ENCODE results near the gene OSBPL8.

Gene OSBPL8

DNA sequence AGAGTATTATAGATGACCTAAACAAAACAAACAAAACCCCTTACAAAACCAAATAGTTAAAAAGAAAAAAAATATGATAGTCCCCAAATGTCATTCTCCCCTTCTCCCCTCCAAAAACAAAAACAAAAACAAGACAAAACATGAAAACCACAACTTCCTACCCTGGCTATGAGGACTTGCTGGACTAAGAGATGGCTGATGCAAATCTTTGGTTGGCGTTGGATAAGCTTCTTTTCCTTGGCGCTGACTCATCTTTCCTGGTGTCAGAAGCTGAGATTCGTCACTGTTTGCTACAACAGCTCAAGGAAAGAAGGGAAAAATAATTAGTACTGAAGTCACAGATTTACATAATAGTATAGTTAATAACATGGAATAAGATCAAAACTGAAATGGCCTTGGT lies 108.9 kb downstream of the OSBPL8 start:
- Histone ChIP-seq H3K27me3 (ENCODE audit: low read length) (no peaks in the 10 kb centered on the region), H3K27ac (ENCODE audit: low read depth, low read length) (no peak overlapping the region), H3F3A (ENCODE audit: insufficient read depth) (peaks cover 3% of the 10 kb centered on the region; the same call in 1 of the 2 replicates), H3K79me2 (ENCODE audit: insufficient read depth, low read length) (no peaks in the 10 kb centered on the region), H3K4me3 (ENCODE audit: insufficient read depth, low read length, poor library complexity, severe bottlenecking) (no peak overlapping the region), H3K9ac (ENCODE audit: low read length) (no peak overlapping the region), H2AFZ (ENCODE audit: low read depth, low read length, severe bottlenecking) (no peak overlapping the region), H3K9me3 (ENCODE audit: insufficient read depth, low read length) (no peaks in the 10 kb centered on the region), H4K20me1 (ENCODE audit: low read depth, low read length) (no peaks in the 10 kb centered on the region), H3K4me2 (ENCODE audit: low read depth, low read length, poor library complexity, severe bottlenecking) (no peak overlapping the region), H3K36me3 (ENCODE audit: low read length) (no peaks in the 10 kb centered on the region), H3K9me2 (replicated peaks; ENCODE audit: insufficient read depth, low read length) (no peaks in the 10 kb centered on the region)
- no peak for TF ChIP-seq EZH2phosphoT487 (conservative IDR thresholded peaks at IDR 0.05; ENCODE audit: low read length)
- TF ChIP-seq, protein P1, sequence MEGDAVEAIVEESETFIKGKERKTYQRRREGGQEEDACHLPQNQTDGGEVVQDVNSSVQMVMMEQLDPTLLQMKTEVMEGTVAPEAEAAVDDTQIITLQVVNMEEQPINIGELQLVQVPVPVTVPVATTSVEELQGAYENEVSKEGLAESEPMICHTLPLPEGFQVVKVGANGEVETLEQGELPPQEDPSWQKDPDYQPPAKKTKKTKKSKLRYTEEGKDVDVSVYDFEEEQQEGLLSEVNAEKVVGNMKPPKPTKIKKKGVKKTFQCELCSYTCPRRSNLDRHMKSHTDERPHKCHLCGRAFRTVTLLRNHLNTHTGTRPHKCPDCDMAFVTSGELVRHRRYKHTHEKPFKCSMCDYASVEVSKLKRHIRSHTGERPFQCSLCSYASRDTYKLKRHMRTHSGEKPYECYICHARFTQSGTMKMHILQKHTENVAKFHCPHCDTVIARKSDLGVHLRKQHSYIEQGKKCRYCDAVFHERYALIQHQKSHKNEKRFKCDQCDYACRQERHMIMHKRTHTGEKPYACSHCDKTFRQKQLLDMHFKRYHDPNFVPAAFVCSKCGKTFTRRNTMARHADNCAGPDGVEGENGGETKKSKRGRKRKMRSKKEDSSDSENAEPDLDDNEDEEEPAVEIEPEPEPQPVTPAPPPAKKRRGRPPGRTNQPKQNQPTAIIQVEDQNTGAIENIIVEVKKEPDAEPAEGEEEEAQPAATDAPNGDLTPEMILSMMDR (IDR thresholded peaks at IDR 0.05; ENCODE audit: insufficient read depth, low read length, poor library complexity, severe bottlenecking): no peak

DNA sequence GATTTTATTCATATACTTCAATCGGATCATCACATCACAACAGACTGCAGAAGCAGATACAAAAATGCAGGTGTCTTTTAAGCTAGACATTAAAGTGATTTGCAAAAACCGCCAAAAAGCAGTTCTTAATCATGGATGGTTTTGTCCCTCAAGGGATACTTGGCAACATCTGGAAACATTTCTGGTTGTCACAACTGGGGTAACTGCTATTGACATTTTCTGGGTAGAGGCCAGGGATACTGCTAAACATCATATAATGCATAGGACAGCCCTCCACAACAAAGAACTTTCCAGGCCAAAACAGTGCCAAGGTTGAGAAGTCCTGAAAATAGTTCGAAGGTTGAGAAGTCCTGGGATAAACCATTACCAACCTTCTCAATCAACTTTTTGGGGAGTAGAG lies 109.6 kb downstream of the OSBPL8 start:
- no peaks in the 10 kb centered on the region for H3K79me2 ChIP-seq (ENCODE audit: insufficient read depth, low read length)
- TF ChIP-seq, protein P1 (IDR thresholded peaks at IDR 0.05; ENCODE audit: insufficient read depth, low read length, poor library complexity, severe bottlenecking): no peak
- no peak for TF ChIP-seq EZH2phosphoT487 (conservative IDR thresholded peaks at IDR 0.05; ENCODE audit: low read length)
- no peaks in the 10 kb centered on the region for H3K36me3 ChIP-seq (ENCODE audit: low read length)
- H3K27me3 ChIP-seq (ENCODE audit: low read length): no peaks in the 10 kb centered on the region
- no peak overlapping the region for H3K4me2 ChIP-seq (ENCODE audit: low read depth, low read length, poor library complexity, severe bottlenecking)
- H3K9ac ChIP-seq (ENCODE audit: low read length): no peak overlapping the region
- no peaks in the 10 kb centered on the region for H3K9me3 ChIP-seq (ENCODE audit: insufficient read depth, low read length)
- no peaks in the 10 kb centered on the region for H4K20me1 ChIP-seq (ENCODE audit: low read depth, low read length)
- H2AFZ ChIP-seq (ENCODE audit: low read depth, low read length, severe bottlenecking): no peak overlapping the region
- H3K27ac ChIP-seq (ENCODE audit: low read depth, low read length): no peak overlapping the region
- H3K9me2 ChIP-seq (replicated peaks; ENCODE audit: insufficient read depth, low read length): no peaks in the 10 kb centered on the region
- H3K4me3 ChIP-seq (ENCODE audit: insufficient read depth, low read length, poor library complexity, severe bottlenecking): no peak overlapping the region
- H3F3A ChIP-seq (ENCODE audit: insufficient read depth): no peaks in the 10 kb centered on the region

DNA sequence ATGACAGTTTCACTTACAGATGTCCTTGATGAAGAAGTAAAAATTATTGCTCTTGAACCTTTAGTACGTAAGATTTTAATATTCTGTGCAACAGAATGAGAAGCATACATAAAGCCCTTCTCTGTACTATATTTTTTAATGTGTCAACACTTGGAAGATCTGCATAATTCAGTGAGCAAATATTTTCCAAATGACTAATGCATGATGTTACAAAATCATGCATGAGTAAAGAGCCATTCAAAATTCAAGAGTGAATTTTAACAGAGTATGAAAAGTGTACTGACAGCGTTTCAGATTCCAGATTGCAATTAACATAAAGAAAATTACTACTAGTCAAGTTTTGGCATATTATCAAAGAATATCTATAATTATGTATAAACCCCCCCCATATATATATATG lies 110.0 kb downstream of the OSBPL8 start:
- no peaks in the 10 kb centered on the region for H4K20me1 ChIP-seq (ENCODE audit: low read depth, low read length)
- no peaks in the 10 kb centered on the region for H3K9me2 ChIP-seq (replicated peaks; ENCODE audit: insufficient read depth, low read length)
- no peak overlapping the region for H3K27ac ChIP-seq (ENCODE audit: low read depth, low read length)
- no peaks in the 10 kb centered on the region for H3K9me3 ChIP-seq (ENCODE audit: insufficient read depth, low read length)
- H3K27me3 ChIP-seq (ENCODE audit: low read length): no peaks in the 10 kb centered on the region
- no peak for TF ChIP-seq EZH2phosphoT487 (conservative IDR thresholded peaks at IDR 0.05; ENCODE audit: low read length)
- TF ChIP-seq, protein P1 (IDR thresholded peaks at IDR 0.05; ENCODE audit: insufficient read depth, low read length, poor library complexity, severe bottlenecking): no peak
- H3K36me3 ChIP-seq (ENCODE audit: low read length): no peaks in the 10 kb centered on the region
- no peak overlapping the region for H3K4me3 ChIP-seq (ENCODE audit: insufficient read depth, low read length, poor library complexity, severe bottlenecking)
- H3F3A ChIP-seq (ENCODE audit: insufficient read depth): no peaks in the 10 kb centered on the region
- no peaks in the 10 kb centered on the region for H3K79me2 ChIP-seq (ENCODE audit: insufficient read depth, low read length)
- H3K4me2 ChIP-seq (ENCODE audit: low read depth, low read length, poor library complexity, severe bottlenecking): no peak overlapping the region
- H3K9ac ChIP-seq (ENCODE audit: low read length): no peak overlapping the region
- H2AFZ ChIP-seq (ENCODE audit: low read depth, low read length, severe bottlenecking): no peak overlapping the region
